ENCODE data around the gene TMEM248. TPM values are rescaled to one million over a fixed set of nuclear protein-coding genes. Genes with fewer than 3 reads are reported as not detected.

TMEM248 gene
- total RNA-seq, 1 experiment from 2014 or later: 68.9 TPM

DNA sequence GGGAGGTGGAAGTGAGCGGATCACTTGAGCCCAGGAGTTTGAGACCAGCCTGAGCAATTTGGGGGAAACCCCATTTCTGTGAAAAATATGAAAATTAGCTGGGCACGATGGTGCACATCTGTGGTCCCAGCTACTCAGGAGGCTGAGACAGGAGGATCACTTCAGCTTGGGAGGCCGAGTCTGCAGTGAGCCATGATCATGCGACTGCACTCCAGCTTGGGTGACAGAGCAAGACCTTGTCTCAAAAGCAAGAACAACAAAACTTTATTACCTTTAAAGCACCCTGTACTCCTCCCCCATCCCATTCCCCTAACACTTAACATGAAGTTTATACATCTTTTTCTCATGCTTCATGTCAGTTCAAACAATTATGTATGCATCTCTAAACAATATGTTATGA lies 1.3 kb upstream of the TMEM248 start:
- H3K4me3 ChIP-seq (ENCODE audit: insufficient read depth, low read depth, low read length): no peak overlapping the region
- no peaks in the 10 kb centered on the region for H3K27me3 ChIP-seq (ENCODE audit: control insufficient read depth, insufficient read depth, low read length)
- H3K36me3 ChIP-seq (replicated peaks; ENCODE audit: control insufficient read depth, insufficient read depth, low read length): peaks cover 2% of the 10 kb centered on the region
- no peak for DNase-seq

DNA sequence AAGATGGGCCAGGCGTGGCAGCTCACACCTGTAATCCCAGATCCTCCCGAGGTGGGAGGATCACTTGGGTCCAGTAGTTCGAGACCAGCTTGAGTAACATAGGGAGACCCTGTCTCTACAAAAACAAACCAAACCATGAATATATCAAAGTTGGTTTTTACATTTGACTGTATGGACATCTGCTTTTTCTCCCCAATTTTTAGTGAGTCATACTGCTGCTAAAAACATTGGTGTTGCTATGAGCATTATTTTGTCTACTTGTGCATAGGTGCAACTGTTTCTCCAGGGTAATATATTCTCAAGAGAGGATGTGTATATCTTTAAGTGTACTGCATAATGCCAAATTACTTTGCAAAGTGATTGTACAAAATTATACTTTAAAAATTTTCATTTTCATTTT lies 769 bp upstream of the TMEM248 start:
- DNase-seq: no peak
- Histone ChIP-seq H3K27me3 (ENCODE audit: control insufficient read depth, insufficient read depth, low read length) (no peaks in the 10 kb centered on the region), H3K4me3 (ENCODE audit: insufficient read depth, low read depth, low read length) (peak overlapping the region; percentile 94), H3K36me3 (replicated peaks; ENCODE audit: control insufficient read depth, insufficient read depth, low read length) (peaks cover 2% of the 10 kb centered on the region)

DNA sequence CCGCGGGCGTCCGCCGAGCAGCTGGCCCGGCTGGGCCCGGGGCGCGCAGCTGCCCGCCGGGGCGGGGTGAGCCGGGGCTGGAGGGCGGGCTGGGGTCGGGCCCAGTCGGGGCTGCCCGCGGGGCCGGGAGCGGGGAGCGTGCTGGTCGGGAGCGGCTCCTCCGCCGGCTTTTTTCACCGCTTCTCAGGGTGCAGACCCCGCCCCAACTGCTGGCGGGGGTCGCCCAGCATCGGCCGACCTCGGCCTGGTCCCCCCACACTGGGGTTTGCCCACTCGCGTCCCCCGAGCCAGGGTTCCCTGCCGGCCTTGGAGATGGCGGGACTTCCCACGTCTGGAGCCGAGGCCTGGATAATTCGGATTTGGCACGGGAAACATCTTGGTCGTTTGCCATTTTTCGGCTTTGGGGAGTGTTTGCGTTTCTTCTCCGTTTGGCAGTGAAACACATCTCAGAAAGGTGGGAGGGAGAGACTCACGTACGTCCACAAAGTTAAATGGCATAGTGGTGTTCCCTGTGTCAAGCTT lies 432 bp downstream of the TMEM248 start:
- DNase-seq: peak; percentile 88
- Histone ChIP-seq H3K36me3 (replicated peaks; ENCODE audit: control insufficient read depth, insufficient read depth, low read length) (peaks cover 2% of the 10 kb centered on the region), H3K4me3 (ENCODE audit: insufficient read depth, low read depth, low read length) (peak overlapping the region; percentile 94), H3K27me3 (ENCODE audit: control insufficient read depth, insufficient read depth, low read length) (no peaks in the 10 kb centered on the region)

DNA sequence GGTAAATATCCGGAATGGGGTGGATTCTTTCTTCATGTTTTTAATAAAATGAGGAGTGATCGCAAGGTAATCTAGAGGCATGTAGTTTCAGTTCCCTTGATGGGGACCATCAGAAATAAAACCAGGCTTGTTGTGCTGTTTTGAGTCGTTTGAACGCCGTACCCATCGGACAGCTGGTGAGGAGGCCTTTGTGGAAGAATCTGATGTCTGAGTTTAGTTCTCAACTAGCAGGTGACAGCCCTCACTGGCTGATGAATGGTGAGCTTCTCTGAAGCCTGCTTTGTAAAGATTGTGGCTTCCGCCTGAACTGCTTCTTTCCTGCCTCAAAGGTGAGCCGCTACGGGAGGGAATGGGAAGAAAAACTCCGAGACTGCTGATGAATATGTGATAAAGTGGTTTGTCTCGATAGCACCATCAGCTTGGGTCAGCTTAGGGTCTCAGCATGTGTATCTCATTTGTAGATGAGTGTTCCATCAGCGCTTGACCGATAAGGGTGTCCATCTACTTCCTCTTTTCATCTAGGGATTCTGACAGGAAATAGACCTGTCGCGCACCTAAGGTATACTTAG lies 977 bp downstream of the TMEM248 start:
- Histone ChIP-seq H3K4me3 (ENCODE audit: insufficient read depth, low read depth, low read length) (peak overlapping the region; percentile 94), H3K36me3 (replicated peaks; ENCODE audit: control insufficient read depth, insufficient read depth, low read length) (peaks cover 2% of the 10 kb centered on the region), H3K27me3 (ENCODE audit: control insufficient read depth, insufficient read depth, low read length) (no peaks in the 10 kb centered on the region)
- DNase-seq: peak; percentile 44

DNA sequence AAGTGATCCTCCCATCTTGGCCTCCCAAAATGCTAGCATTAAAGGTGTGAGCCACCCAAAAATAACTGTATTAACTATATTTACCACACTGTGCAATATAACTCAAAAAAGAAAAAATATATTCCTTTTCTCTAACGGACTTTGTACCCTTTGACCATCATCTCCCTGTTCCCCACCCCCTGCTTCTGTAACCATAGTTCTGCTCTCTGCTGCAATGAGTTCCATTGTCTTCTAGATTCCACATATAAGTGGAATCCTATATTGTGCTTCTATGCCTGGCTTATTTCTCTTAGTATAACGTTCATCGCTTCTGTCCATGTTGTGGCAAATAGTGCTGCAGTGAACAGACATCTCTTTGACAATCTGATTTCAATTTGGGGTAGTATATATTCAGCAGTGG lies 4.2 kb downstream of the TMEM248 start:
- Histone ChIP-seq H3K36me3 (replicated peaks; ENCODE audit: control insufficient read depth, insufficient read depth, low read length) (peaks cover 2% of the 10 kb centered on the region), H3K27me3 (ENCODE audit: control insufficient read depth, insufficient read depth, low read length) (no peaks in the 10 kb centered on the region), H3K4me3 (ENCODE audit: insufficient read depth, low read depth, low read length) (no peak overlapping the region)
- DNase-seq: no peak

DNA sequence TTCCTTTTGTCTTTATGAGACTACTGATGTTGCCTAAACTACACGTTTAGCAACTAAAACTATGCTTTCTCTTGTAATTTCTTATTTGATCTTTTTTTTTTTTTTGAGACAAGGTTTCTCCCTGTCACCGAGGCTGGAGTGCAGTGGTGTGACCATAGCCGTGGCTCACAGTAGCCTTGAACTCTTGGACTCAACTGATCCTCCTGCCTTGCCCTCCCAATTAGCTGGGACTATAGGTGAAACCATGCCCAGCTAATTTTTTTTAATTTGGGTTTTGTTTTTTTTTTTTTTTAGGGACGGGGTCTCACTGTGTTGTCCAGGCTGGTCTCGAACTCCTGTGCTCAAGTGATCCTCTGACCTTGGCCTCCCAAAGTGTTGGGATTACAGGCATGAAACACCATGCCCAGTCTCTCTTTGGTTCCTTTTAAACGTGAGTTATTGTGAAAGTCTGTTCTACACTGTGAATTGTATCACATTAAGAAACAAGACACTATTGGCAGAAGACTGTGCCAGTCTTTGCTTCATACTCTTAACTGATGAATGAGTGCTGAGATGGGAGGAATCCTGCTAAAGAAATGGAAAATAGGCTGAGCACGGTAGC lies 6.4 kb downstream of the TMEM248 start:
- no peak overlapping the region for H3K4me3 ChIP-seq (ENCODE audit: insufficient read depth, low read depth, low read length)
- H3K27me3 ChIP-seq (ENCODE audit: control insufficient read depth, insufficient read depth, low read length): no peaks in the 10 kb centered on the region
- H3K36me3 ChIP-seq (replicated peaks; ENCODE audit: control insufficient read depth, insufficient read depth, low read length): peaks cover 2% of the 10 kb centered on the region
- DNase-seq: no peak

DNA sequence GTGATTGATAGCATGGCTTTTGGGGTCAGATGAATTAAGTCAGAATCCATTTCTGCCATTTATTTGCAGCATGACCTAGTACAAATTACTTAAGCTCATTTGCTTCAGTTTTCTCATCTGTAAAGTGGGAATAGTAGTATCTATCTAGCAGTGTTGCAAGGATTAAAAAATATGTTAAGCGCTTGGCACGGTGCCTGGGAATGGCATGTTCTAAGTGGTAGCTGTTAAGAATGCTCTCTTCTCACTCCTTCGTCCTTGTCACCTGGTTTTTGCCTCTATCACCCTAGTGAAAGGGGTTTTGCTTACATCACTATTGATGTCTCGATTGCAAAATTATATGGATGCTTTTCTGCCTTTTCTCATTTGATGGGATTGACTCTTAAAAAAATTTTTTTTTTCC lies 7.4 kb downstream of the TMEM248 start:
- H3K36me3 ChIP-seq (replicated peaks; ENCODE audit: control insufficient read depth, insufficient read depth, low read length): peaks cover 2% of the 10 kb centered on the region
- no peak for DNase-seq
- no peaks in the 10 kb centered on the region for H3K27me3 ChIP-seq (ENCODE audit: control insufficient read depth, insufficient read depth, low read length)
- H3K4me3 ChIP-seq (ENCODE audit: insufficient read depth, low read depth, low read length): no peak overlapping the region

DNA sequence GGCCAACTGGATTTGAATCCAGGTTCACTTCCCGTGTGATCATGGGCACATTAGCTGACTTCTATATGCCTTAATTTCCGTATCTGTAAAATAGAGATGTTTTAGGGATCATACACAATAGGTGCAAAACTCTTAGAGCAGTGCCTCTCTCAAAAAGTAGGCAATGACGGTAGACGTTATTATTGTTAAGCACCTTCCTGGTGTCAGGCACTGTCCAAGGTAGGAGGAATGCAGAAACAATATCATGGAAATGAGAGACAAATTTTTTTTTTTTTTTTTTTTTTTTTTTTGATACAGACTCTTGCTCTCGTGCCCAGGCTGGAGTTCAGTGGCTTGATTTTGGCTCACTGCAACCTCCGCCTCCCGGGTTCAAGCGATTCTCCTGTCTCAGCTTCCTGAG lies 8.1 kb downstream of the TMEM248 start:
- DNase-seq: no peak
- Histone ChIP-seq H3K36me3 (replicated peaks; ENCODE audit: control insufficient read depth, insufficient read depth, low read length) (no peaks in the 10 kb centered on the region), H3K27me3 (ENCODE audit: control insufficient read depth, insufficient read depth, low read length) (no peaks in the 10 kb centered on the region), H3K4me3 (ENCODE audit: insufficient read depth, low read depth, low read length) (no peak overlapping the region)

DNA sequence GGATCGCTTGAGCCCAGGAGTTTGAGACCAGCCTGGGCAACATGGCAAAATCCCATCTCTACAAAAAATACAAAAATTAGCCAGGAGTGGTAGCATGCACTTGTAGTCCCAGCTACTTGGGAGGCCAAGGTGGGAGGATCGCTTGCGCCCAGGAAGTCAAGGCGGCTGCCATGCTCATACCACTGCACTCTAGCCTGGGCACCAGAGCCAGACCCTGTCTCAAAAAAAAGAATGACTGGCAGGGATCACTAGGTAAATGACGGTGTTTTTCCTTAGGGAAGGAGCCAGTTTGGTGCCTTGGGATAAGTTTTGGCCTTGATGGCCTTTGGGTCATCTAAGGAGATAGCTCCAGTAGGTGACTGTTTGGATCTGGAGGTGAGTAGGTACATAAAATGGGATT lies 8.9 kb downstream of the TMEM248 start:
- Histone ChIP-seq H3K4me3 (ENCODE audit: insufficient read depth, low read depth, low read length) (no peak overlapping the region), H3K36me3 (replicated peaks; ENCODE audit: control insufficient read depth, insufficient read depth, low read length) (no peaks in the 10 kb centered on the region), H3K27me3 (ENCODE audit: control insufficient read depth, insufficient read depth, low read length) (no peaks in the 10 kb centered on the region)
- no peak for DNase-seq

DNA sequence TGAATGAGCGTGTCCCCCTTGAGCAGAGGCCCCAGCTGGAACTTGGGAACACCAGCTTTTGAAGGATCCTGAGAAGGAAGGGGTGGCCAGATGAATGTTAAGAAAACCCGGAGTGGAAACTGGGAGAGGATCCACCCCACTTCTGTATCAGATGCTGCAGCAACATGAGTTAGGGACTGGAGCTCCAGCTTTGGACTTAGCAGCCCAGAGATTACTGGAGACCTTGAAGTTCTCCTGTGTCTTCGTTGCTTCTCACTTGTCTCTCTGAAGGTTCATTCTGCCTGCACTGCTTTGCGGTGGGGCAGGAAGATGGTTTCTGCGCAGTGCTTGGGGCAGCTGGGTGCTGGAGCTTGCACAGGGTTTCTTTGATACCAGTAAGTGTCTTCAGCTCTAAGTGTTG lies 9.3 kb downstream of the TMEM248 start:
- DNase-seq: peak; percentile 70
- Histone ChIP-seq H3K27me3 (ENCODE audit: control insufficient read depth, insufficient read depth, low read length) (no peaks in the 10 kb centered on the region), H3K4me3 (ENCODE audit: insufficient read depth, low read depth, low read length) (no peak overlapping the region), H3K36me3 (replicated peaks; ENCODE audit: control insufficient read depth, insufficient read depth, low read length) (no peaks in the 10 kb centered on the region)

DNA sequence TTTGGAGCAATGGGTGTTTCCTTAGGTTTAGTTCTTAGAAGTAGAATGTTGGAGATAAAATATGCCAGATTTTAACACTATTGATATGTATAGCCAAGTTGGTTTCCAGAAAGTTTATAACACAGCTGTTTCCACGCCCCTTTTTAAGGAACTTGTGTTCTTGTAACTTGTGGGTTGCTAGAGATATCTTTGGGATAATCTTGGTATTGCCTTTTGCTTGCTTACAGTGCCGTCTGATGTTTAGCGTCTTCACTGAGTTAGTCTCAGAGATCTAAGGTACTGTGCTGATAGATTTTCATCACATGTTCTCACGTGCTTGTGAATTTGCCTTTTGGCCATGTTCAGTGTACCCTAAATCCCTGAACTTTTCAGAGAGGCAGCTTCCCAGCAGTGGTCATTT lies 12.4 kb downstream of the TMEM248 start:
- no peaks in the 10 kb centered on the region for H3K27me3 ChIP-seq (ENCODE audit: control insufficient read depth, insufficient read depth, low read length)
- no peak for DNase-seq

DNA sequence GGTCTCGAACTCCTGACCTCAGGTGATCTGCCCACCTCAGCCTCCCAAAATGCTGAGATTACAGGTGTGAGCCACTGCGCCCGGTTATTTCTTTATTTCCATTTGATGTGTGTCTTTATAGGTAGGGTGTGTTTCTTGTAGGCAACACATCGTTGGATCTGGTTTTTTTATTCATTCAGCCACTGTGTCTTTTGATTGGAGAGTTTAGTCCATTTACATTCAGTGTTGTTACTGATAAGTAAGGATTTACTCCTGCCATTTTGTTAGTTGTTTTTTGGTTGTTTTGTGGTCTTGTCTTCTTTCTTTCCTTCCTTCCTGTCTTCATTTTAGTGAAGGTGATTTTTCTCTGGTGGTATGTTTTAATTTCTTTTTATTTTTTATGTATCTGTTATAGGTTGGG lies 16.9 kb downstream of the TMEM248 start:
- no peak for DNase-seq

More for the DNA sequence above, 12.4 kb downstream of the TMEM248 start:
- Histone ChIP-seq H3K4me3 (ENCODE audit: insufficient read depth, low read depth, low read length) (no peak overlapping the region), H3K36me3 (replicated peaks; ENCODE audit: control insufficient read depth, insufficient read depth, low read length) (no peaks in the 10 kb centered on the region)

DNA sequence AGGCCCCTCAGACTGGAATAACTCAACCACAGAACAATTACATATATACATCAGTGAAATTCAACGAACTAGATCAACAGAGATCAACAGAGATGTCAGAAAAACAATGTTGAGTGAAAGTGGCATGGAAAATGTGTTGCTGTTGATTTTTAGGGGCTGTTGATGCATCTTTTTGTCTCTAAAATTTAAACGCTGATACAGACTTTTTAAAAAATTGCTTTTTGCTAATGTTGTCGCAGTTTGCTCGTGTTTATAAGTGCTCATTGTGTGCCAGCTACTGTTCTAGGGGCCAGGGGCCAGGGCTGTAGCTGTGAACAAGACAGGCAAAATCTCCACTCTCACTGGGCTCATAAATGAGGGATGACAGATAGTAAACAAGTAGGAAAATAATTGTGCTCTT lies 18.3 kb downstream of the TMEM248 start:
- DNase-seq: no peak
- no peaks in the 10 kb centered on the region; the same call in none of the 2 replicates for H3K36me3 ChIP-seq (replicated peaks; ENCODE audit: control insufficient read depth, insufficient read depth, low read length)
- H3K4me3 ChIP-seq (ENCODE audit: insufficient read depth, low read depth, low read length): no peak overlapping the region
- H3K27me3 ChIP-seq (ENCODE audit: control insufficient read depth, insufficient read depth, low read length): no peaks in the 10 kb centered on the region

More for the DNA sequence above, 16.9 kb downstream of the TMEM248 start:
- no peaks in the 10 kb centered on the region for H3K27me3 ChIP-seq (ENCODE audit: control insufficient read depth, insufficient read depth, low read length)
- H3K36me3 ChIP-seq (replicated peaks; ENCODE audit: control insufficient read depth, insufficient read depth, low read length): no peaks in the 10 kb centered on the region; the same call in none of the 2 replicates
- no peak overlapping the region for H3K4me3 ChIP-seq (ENCODE audit: insufficient read depth, low read depth, low read length)

DNA sequence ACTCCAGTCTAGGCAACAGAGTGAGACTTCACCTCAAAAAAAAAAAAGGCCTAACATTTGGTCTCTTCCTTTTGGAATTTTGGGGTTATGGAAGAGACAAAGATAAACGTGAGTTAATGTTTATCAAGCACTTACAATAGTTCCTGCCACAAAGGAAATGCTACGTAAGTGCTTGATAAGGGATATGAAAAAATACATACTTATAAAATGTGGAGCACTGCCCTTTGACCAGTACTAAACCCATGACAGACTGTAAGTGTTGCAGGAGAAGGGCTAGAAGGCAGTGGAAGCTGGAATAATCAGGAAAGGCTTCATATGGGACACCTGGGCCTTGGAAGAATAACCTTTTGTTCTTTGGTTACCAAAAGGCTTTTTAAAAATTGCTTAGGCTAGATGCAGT lies 25.5 kb downstream of the TMEM248 start:
- H3K36me3 ChIP-seq (replicated peaks; ENCODE audit: control insufficient read depth, insufficient read depth, low read length): peaks cover 18% of the 10 kb centered on the region
- DNase-seq: no peak
- H3K4me3 ChIP-seq (ENCODE audit: insufficient read depth, low read depth, low read length): no peak overlapping the region
- no peaks in the 10 kb centered on the region for H3K27me3 ChIP-seq (ENCODE audit: control insufficient read depth, insufficient read depth, low read length)

DNA sequence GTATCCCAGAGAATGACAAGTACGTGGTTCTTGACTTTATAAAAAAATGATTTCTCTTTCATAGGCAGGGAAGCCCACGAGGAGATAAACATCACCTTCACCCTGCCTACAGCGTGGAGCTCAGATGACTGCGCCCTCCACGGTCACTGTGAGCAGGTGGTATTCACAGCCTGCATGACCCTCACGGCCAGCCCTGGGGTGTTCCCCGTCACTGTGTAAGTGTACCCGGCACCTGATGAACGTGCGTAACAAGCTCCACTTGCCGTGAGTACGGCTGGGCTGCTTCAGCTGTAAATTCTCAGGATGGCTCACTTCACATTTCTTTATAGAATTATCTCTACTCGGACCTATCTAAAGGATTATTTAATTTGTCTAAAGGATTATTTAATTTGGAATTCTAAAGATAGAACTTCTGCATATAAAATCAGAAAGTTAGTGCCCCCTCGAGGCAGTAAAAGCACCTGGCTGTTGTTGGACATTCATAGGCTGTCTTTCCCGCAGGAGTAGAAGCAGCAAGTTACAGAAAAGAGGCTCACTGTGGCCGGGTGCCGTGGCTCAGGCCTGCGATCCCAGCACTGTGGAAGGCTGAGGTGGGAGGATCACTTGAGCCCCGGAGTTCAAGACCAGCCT lies 27.6 kb downstream of the TMEM248 start:
- Histone ChIP-seq H3K4me3 (ENCODE audit: insufficient read depth, low read depth, low read length) (no peak overlapping the region), H3K36me3 (replicated peaks; ENCODE audit: control insufficient read depth, insufficient read depth, low read length) (peaks cover 20% of the 10 kb centered on the region), H3K27me3 (ENCODE audit: control insufficient read depth, insufficient read depth, low read length) (no peaks in the 10 kb centered on the region)
- DNase-seq: no peak
